GM21723 (cell line): Measurements from ENCODE around the gene SRSF4.
A peak's percentile ranks its signal among the peaks of the same experiment; 100 is the strongest.
"Not testable (repeated sequence)": the region's sequence is repeated elsewhere in the genome, so short reads cannot be mapped to it uniquely, and the experiment has no call there.

Source experiments
- ATAC-seq: cut with Tn5 transposase; IDR thresholded peaks from one replicate; pipeline ENCODE4 v1.9.1; 2021; ENCODE audit warnings: mild to moderate bottlenecking, moderate library complexity; ENCODE audit not compliant: unreplicated experiment

Gene SRSF4

DNA sequence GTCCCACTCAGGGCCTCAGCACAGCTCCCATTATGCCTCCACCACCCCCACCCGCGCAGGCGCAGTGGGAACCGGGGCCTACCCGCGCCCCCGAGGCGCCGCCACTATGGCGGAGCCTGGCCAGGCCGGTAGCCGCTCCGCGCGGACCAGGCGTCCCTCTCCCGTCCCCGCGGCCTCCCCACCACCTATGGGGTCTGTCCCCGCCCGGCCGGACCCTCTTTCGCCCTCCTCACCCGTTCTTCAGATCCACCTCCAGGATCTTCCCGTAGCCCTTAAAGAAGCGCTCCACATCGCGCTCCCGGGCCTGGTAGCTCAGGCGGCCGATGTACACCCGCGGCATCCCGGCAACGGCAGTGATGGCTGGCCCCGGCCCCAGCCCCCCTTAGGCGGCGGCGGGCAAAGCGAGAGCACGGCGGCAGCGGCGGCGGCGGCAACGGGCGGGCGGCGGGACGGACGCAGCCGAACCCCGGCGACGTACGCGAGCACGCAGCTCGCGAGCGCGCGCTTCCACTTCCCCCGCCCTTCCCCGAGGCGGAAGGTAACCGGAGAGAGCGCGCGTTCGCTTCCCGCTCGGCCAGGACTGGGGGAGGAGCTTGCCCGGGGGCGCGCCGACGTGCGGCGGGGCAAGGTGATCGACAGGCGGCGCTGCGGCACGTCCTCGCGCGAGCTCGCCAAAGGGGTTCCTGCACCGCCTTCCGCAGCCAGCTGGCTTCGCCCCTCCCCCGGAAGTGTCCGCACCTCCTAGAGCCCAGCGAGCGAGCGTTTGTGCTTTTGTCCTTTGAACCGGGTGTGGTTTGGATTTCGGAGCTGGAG, at the start of gene SRSF4:
Gene SRSF4, minus strand, starts transcription at position 488 of the 813 bp plus-strand sequence. Its CDS starts 148 bp downstream, at position 340.
- ATAC-seq = peak; percentile 85

DNA sequence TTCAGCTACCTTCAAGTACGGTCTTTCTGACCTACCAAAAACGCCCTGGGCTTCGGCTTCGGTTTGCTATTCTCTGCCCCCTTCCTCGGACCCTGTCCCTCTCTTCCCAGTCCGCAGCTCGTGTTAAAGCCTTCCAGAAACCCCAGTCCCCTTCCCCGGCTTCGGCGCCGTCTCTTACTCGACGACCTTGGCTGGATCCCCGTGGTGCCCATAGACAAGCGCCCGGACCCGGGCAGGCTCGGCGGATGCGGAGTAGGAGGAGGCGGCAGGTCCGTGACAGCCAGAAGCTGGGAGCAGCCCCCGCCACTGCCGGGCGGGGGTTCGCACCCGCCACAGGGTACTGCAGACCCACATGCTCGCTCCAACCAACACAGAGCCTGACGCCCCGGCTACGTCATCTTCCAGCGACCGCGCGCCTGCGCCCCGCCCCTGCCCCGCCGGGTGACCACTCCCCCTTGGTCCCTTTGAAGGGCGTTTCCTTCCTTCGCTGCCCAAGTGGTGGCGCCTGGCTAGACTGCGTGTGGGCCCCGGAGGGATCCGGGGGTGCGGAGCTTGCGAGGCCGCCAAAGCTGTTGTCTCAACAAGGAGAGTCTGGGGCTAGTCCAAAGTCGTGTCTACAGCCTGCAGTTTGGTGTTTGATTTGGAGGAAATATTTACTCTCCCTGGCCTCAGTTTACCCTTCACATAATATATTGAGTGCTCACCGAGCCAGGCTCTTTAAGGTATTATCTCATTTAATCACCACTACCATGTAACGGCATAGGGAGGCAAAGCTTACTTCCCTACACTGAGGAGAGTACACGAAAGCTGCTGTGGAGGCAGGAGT, 49.1 kb upstream of the SRSF4 start, which contains the start of gene MECR:
Gene MECR, minus strand, starts transcription at position 382 of the 826 bp plus-strand sequence. Its CDS starts 28 bp downstream, at position 354.
- ATAC-seq = peak; percentile 89

- ATAC-seq = no peak
Observed at GRCh38 chr1:29230204-29230552, 48.5 kb upstream of the SRSF4 start.

DNA sequence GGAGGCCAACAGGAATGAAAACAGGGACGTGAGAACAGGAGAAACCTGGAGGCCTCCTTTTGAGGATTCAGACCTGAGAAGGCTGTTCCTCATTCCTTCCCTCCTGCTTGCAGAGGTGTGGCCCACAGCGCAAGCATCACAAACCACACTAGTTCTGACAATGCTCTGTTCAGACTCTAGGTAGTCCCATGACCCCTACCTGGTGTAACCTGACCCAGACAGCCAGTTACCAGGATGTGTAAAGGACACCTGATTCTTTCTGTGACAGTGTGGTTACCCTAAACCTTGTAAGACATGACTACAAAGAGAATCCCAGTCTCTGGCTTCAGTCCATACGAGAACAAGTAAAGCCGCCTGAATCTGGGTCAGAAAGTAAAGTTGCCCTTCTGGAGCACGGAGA, 45.8 kb upstream of the SRSF4 start:
- ATAC-seq = no peak

DNA sequence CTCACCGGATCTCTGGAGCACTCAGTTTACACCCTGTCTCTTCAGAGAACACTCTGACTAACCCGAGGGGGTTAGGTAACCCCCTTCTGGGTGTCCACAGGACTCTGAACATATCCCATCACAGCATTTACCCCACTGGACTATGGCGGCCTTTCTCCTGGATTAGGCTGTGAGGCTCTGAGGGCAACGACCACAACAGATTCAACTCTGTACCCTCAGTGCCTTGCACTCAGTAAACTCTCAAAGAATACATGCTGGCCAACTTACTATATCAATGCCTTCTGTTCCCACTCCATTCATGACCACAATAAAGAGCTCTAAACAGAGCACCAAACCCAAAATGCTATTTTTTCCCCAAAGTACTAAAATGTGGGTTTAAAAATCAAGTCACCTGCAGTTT, 43.7 kb upstream of the SRSF4 start:
- ATAC-seq = no peak

DNA sequence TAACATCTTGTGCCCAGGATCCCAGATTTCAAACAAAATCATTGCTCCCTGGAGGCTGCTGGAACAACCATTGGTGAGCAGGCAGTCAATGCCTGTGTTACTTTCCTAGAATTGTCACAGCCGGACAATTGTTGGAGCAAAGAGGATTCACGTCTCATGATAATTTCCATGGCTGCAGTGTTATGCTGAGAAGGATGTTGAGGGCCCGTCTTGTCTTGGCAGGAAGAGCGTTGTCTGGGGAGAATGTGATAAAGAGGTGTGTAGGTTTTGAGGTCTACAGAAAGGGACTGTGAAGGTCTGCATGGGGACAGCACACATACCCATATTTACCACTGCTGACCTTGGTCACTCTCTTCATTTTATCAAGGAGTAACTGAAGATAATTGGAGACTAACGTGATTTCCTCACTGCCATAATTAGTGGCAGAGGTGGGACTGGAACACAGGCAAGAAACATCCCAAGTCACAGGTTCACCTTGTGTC, 42.7 kb upstream of the SRSF4 start:
- ATAC-seq = no peak

- no peak for ATAC-seq
Observed at GRCh38 chr1:29223521-29223920, 41.8 kb upstream of the SRSF4 start.

GRCh38 chr1:29222686-29223085, 41.0 kb upstream of the SRSF4 start:
- ATAC-seq = no peak

GRCh38 chr1:29222260-29222659, 40.6 kb upstream of the SRSF4 start:
- ATAC-seq = not testable (repeated sequence)

DNA sequence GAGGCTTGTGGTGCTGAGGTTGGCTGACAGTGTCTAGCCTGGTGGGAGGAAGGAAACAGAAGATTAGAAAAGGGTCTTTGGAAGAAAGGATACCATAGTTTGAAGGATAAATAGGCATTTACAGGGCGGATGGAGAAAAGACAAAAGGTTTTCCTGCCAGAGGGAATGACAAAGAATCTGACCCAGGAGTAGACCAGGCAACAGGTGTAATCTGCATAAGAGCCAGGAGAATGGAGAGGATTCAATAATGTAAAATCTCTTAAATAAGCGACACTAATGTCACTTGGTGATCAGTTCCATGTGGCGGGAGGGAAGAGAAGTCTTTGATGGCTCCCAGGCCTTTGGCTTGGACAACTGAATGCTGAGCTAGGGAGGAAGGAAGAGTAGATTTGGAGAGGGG, 39.6 kb upstream of the SRSF4 start:
- ATAC-seq = no peak

DNA sequence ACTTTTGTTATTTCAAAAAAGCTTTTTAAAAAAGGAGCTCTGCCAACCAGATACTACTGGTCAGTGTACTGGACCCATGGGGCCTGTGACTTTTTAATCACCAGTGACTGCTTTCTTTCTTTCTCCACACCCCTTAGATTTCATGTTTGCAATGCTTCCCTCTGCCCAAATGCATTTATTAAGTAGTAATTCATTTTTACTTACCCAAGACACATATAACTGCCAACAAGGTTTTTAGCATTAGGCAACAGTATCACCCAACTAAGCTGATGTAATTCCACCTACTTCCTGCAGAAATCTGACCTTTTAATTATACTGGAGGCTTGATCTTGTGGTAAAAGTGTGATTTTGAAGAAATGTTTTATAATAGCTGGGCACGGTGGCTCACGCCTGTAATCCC, 36.5 kb upstream of the SRSF4 start:
- ATAC-seq = no peak

DNA sequence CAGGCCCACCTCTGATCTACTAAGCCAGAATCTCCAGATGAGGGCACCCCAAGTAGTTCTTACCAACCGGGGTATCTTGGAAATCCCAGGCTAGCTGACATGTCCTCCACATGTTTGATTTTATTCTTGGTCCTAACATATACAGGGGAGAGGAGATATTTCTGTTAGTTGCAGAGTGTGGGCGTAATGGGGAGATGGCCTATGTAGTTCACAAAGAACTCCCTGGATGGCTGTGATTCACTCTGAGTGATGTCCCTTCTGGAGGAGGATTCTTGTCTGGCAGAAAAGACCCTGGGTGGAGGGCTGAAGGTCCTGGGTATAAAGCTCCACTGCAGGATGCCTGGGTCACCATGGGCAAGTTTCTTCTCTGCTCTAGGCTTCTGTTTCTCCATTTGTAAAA, 35.9 kb upstream of the SRSF4 start:
- no peak for ATAC-seq

GRCh38 chr1:29213055-29213454, 31.4 kb upstream of the SRSF4 start:
- no peak for ATAC-seq

GRCh38 chr1:29211086-29212030, 29.7 kb upstream of the SRSF4 start:
- no peak for ATAC-seq

- no peak for ATAC-seq
Observed at GRCh38 chr1:29210278-29211085, 28.8 kb upstream of the SRSF4 start.

DNA sequence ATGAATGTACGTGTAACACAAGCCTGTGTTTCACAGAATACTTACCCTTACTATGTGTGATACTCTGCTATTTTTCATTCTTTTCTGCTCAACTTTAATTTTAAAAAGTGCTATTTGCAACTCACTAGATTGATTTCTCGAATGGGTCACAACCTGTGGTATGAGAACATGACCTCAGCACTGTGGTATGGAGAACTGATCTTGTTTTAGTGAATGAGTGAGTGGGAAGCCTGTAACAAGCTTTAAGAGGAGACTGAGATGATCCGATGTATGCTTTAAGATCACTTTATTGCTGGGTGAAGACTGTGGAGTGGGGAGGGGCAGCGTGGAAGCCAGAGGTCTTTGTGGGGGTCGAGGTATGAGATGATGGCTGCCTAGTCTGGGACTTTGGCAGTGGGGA, 27.5 kb upstream of the SRSF4 start:
- no peak for ATAC-seq

- no peak for ATAC-seq
Observed at GRCh38 chr1:29208442-29208841, 26.7 kb upstream of the SRSF4 start.

- ATAC-seq = no peak
Observed at GRCh38 chr1:29202584-29203340, 21.1 kb upstream of the SRSF4 start.

- no peak for ATAC-seq
Observed at GRCh38 chr1:29202053-29202452, 20.4 kb upstream of the SRSF4 start.
